ENCODE results near the gene C1QTNF9.
"Not testable (repeated sequence)": the region's sequence is repeated elsewhere in the genome, so short reads cannot be mapped to it uniquely, and the experiment has no call there.

C1QTNF9 gene

GRCh38 chr13:24309300-24309699, at the start of gene C1QTNF9:
TSS of gene C1QTNF9 (plus strand) at chr13:24309580. CDS start at chr13:24316004, 6,424 bp downstream.
- DNase-seq = not testable (repeated sequence)

GRCh38 chr13:24261566-24261965, 47.8 kb upstream of the C1QTNF9 start:
- no peak for DNase-seq

- no peak for DNase-seq
Observed at GRCh38 chr13:24263632-24264031, 45.7 kb upstream of the C1QTNF9 start.

- DNase-seq = no peak
Observed at GRCh38 chr13:24264976-24265375, 44.4 kb upstream of the C1QTNF9 start.

GRCh38 chr13:24265453-24265852, 43.9 kb upstream of the C1QTNF9 start:
- no peak for DNase-seq

GRCh38 chr13:24267274-24267673, 42.1 kb upstream of the C1QTNF9 start:
- no peak for DNase-seq

GRCh38 chr13:24267801-24268200, 41.6 kb upstream of the C1QTNF9 start:
- DNase-seq = no peak

- DNase-seq = no peak
Observed at GRCh38 chr13:24269821-24270220, 39.6 kb upstream of the C1QTNF9 start.

GRCh38 chr13:24270639-24271141, 38.7 kb upstream of the C1QTNF9 start:
- no peak for DNase-seq

- no peak for DNase-seq
Observed at GRCh38 chr13:24271231-24271600, 38.2 kb upstream of the C1QTNF9 start.

- no peak for DNase-seq
Observed at GRCh38 chr13:24271601-24272451, 37.6 kb upstream of the C1QTNF9 start.

- no peak for DNase-seq
Observed at GRCh38 chr13:24272452-24273161, 36.8 kb upstream of the C1QTNF9 start.

GRCh38 chr13:24273926-24274325, 35.5 kb upstream of the C1QTNF9 start:
- no peak for DNase-seq

- no peak for DNase-seq
Observed at GRCh38 chr13:24274452-24275021, 34.8 kb upstream of the C1QTNF9 start.

GRCh38 chr13:24275041-24275440, 34.3 kb upstream of the C1QTNF9 start:
- DNase-seq = no peak

GRCh38 chr13:24276306-24276705, 33.1 kb upstream of the C1QTNF9 start:
- no peak for DNase-seq

- no peak for DNase-seq
Observed at GRCh38 chr13:24276861-24277260, 32.5 kb upstream of the C1QTNF9 start.

- DNase-seq = no peak
Observed at GRCh38 chr13:24277761-24278160, 31.6 kb upstream of the C1QTNF9 start.

GRCh38 chr13:24279327-24280110, 29.9 kb upstream of the C1QTNF9 start:
- no peak for DNase-seq

GRCh38 chr13:24280720-24281119, 28.7 kb upstream of the C1QTNF9 start:
- DNase-seq = no peak

- DNase-seq = no peak
Observed at GRCh38 chr13:24281188-24282008, 28.0 kb upstream of the C1QTNF9 start.

GRCh38 chr13:24282256-24282655, 27.1 kb upstream of the C1QTNF9 start:
- no peak for DNase-seq

All from NCI-H510A (cell line).